ENCODE results near the gene PNMA5.

The PNMA5 gene

GRCh38 chrX:152958047-152958446 is 35.9 kb downstream of the PNMA5 start:
- Histone ChIP-seq H3K4me3 (ENCODE audit: low read length) (peak overlapping the region; percentile 72), H4K20me1 (ENCODE audit: control insufficient read depth, insufficient read depth, low read depth, low read length) (no peaks in the 10 kb centered on the region), H3F3A (ENCODE audit: control insufficient read depth, insufficient read depth) (no peaks in the 10 kb centered on the region), H3K36me3 (ENCODE audit: control insufficient read depth, low read length) (no peaks in the 10 kb centered on the region), H3K4me1 (ENCODE audit: control insufficient read depth, low read length) (peaks cover 15% of the 10 kb centered on the region), H3K27me3 (ENCODE audit: control insufficient read depth, low read length) (no peaks in the 10 kb centered on the region), H3K4me2 (ENCODE audit: low read length) (peak overlapping the region; percentile 74), H3K9me3 (ENCODE audit: control insufficient read depth, insufficient read depth, low read length) (no peaks in the 10 kb centered on the region), H3K27ac (ENCODE audit: low read depth, low read length) (peak overlapping the region; percentile 70), H3K9me2 (replicated peaks; ENCODE audit: control insufficient read depth, low read length) (no peaks in the 10 kb centered on the region), H3K79me2 (ENCODE audit: control insufficient read depth, low read length) (no peaks in the 10 kb centered on the region)
- TF ChIP-seq CTCF (IDR thresholded peaks at IDR 0.05; ENCODE audit: low read depth, low read length, poor library complexity, severe bottlenecking) (no peak), EZH2phosphoT487 (IDR thresholded peaks at IDR 0.05; ENCODE audit: borderline replicate concordance, low read length) (no peak)

GRCh38 chrX:152950786-152951185 is 43.1 kb downstream of the PNMA5 start:
- no peaks in the 10 kb centered on the region for H3K9me3 ChIP-seq (ENCODE audit: control insufficient read depth, insufficient read depth, low read length)

GRCh38 chrX:152949114-152949513 is 44.8 kb downstream of the PNMA5 start:
- Histone ChIP-seq H3F3A (ENCODE audit: control insufficient read depth, insufficient read depth) (no peaks in the 10 kb centered on the region), H3K36me3 (ENCODE audit: control insufficient read depth, low read length) (no peaks in the 10 kb centered on the region), H3K4me1 (ENCODE audit: control insufficient read depth, low read length) (no peaks in the 10 kb centered on the region), H3K27me3 (ENCODE audit: control insufficient read depth, low read length) (no peaks in the 10 kb centered on the region), H3K4me3 (ENCODE audit: low read length) (no peak overlapping the region), H3K27ac (ENCODE audit: low read depth, low read length) (no peak overlapping the region), H3K4me2 (ENCODE audit: low read length) (no peak overlapping the region), H4K20me1 (ENCODE audit: control insufficient read depth, insufficient read depth, low read depth, low read length) (no peaks in the 10 kb centered on the region), H3K79me2 (ENCODE audit: control insufficient read depth, low read length) (no peaks in the 10 kb centered on the region), H3K9me3 (ENCODE audit: control insufficient read depth, insufficient read depth, low read length) (no peaks in the 10 kb centered on the region), H3K9me2 (replicated peaks; ENCODE audit: control insufficient read depth, low read length) (no peaks in the 10 kb centered on the region)
- TF ChIP-seq EZH2phosphoT487 (IDR thresholded peaks at IDR 0.05; ENCODE audit: borderline replicate concordance, low read length), result no peak
- TF ChIP-seq CTCF (IDR thresholded peaks at IDR 0.05; ENCODE audit: low read depth, low read length, poor library complexity, severe bottlenecking), result no peak

More at GRCh38 chrX:152950786-152951185, 43.1 kb downstream of the PNMA5 start:
- Histone ChIP-seq H3K36me3 (ENCODE audit: control insufficient read depth, low read length) (no peaks in the 10 kb centered on the region), H4K20me1 (ENCODE audit: control insufficient read depth, insufficient read depth, low read depth, low read length) (no peaks in the 10 kb centered on the region), H3K27me3 (ENCODE audit: control insufficient read depth, low read length) (no peaks in the 10 kb centered on the region), H3K4me2 (ENCODE audit: low read length) (no peak overlapping the region), H3K4me3 (ENCODE audit: low read length) (no peak overlapping the region), H3K79me2 (ENCODE audit: control insufficient read depth, low read length) (no peaks in the 10 kb centered on the region), H3K27ac (ENCODE audit: low read depth, low read length) (no peak overlapping the region), H3K9me2 (replicated peaks; ENCODE audit: control insufficient read depth, low read length) (no peaks in the 10 kb centered on the region), H3K4me1 (ENCODE audit: control insufficient read depth, low read length) (no peaks in the 10 kb centered on the region), H3F3A (ENCODE audit: control insufficient read depth, insufficient read depth) (no peaks in the 10 kb centered on the region)
- TF ChIP-seq CTCF (IDR thresholded peaks at IDR 0.05; ENCODE audit: low read depth, low read length, poor library complexity, severe bottlenecking) (no peak), EZH2phosphoT487 (IDR thresholded peaks at IDR 0.05; ENCODE audit: borderline replicate concordance, low read length) (no peak)
